Body of pancreas (tissue), 4 donors: ENCODE measurements around the gene RASEF.

Experiments
- POLR2A ChIP-seq, 3 donors: fragments of 450-650 bp; IDR thresholded peaks; one replicate each; pipeline ENCODE4 v1.6.1; 2016; ENCODE audit warnings: antibody characterized with exemption in 3 of 3, mild to moderate bottlenecking in 2 of 3
- TF ChIP-seq, protein P1 (sequence below), 7 experiments: fragments of 450-650 bp in 4 of 7; fragments of 200-600 bp in 3 of 7; sonication (generic) in 3 of 7; IDR thresholded peaks; one replicate each; pipeline ENCODE4 v1.5.1; 2016 to 2019; ENCODE audit warnings: antibody characterized with exemption in 7 of 7

DNA sequence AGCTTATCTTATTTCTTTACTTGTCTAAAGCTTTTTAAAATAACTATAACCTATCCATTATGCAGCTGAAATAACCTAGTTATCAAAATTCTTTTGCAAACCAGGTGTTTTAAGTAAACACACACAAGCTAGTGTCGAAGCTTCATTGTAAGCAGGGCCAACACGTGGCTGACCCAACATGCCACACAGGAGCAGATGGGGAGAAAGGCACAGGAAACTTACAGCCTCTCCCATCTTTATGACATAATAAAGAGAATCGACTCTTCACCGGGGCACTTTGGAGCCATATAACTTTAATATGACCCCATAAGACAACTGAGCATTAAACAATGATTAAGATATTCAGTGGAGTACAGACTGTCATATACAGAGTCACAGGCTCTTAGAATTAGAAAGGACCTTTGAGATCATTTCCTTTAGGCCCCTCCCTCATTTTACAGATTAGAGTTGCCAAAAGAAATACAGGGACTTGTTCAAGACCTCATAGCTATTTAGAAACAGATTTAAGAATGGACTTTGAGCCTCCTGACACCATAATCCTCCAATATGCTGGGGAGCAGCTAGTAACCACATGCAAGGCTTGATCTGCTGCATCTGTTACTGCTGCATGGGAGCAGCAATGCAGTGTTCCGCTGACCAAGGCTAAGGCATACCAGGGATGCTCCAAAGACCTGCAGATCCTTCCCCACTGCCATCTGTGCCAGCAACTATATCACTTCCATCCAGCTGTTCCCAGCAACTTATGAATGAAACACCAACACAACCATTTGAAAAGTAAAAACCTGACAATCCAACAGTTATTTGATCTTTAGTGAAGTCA is 75.4 kb downstream of the RASEF start:
- TF ChIP-seq POLR2A (IDR thresholded peaks at IDR 0.05) = no peak
- TF ChIP-seq, protein P1, sequence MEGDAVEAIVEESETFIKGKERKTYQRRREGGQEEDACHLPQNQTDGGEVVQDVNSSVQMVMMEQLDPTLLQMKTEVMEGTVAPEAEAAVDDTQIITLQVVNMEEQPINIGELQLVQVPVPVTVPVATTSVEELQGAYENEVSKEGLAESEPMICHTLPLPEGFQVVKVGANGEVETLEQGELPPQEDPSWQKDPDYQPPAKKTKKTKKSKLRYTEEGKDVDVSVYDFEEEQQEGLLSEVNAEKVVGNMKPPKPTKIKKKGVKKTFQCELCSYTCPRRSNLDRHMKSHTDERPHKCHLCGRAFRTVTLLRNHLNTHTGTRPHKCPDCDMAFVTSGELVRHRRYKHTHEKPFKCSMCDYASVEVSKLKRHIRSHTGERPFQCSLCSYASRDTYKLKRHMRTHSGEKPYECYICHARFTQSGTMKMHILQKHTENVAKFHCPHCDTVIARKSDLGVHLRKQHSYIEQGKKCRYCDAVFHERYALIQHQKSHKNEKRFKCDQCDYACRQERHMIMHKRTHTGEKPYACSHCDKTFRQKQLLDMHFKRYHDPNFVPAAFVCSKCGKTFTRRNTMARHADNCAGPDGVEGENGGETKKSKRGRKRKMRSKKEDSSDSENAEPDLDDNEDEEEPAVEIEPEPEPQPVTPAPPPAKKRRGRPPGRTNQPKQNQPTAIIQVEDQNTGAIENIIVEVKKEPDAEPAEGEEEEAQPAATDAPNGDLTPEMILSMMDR (IDR thresholded peaks at IDR 0.05) = no peak
